HG03039 (cell line): ENCODE measurements around the gene NFATC2IP.
"Not testable (repeated sequence)": the region's sequence is repeated elsewhere in the genome, so short reads cannot be mapped to it uniquely, and the experiment has no call there.

Source experiments
- ATAC-seq: cut with Tn5 transposase; IDR thresholded peaks from one replicate; pipeline ENCODE4 v1.9.1; 2021; ENCODE audit warnings: mild to moderate bottlenecking, moderate library complexity; ENCODE audit not compliant: unreplicated experiment

NFATC2IP gene

GRCh38 chr16:28925386-28926228, 25.1 kb upstream of the NFATC2IP start:
- ATAC-seq: peak; percentile 24

GRCh38 chr16:28926284-28926683, 24.5 kb upstream of the NFATC2IP start:
- ATAC-seq: not testable (repeated sequence)

- ATAC-seq: no peak
Observed at GRCh38 chr16:28927815-28928214, 22.9 kb upstream of the NFATC2IP start.

- ATAC-seq: no peak
Observed at GRCh38 chr16:28930203-28930602, 20.5 kb upstream of the NFATC2IP start.

GRCh38 chr16:28930652-28931051, 20.1 kb upstream of the NFATC2IP start:
- no peak for ATAC-seq

- ATAC-seq: no peak
Observed at GRCh38 chr16:28931801-28932225, 18.9 kb upstream of the NFATC2IP start, which contains the start of gene CD19. CD19 (plus strand) TSS chr16:28931971; CDS start chr16:28932001, 30 bp downstream.

- no peak for ATAC-seq
Observed at GRCh38 chr16:28932339-28933141, 18.2 kb upstream of the NFATC2IP start.

- ATAC-seq: no peak
Observed at GRCh38 chr16:28933171-28933570, 17.6 kb upstream of the NFATC2IP start.

GRCh38 chr16:28935346-28935745, 15.4 kb upstream of the NFATC2IP start:
- ATAC-seq: no peak

- peak; percentile 57 for ATAC-seq
Observed at GRCh38 chr16:28935924-28936783, 14.6 kb upstream of the NFATC2IP start.

- no peak for ATAC-seq
Observed at GRCh38 chr16:28936784-28937155, 14.0 kb upstream of the NFATC2IP start.

- ATAC-seq: no peak
Observed at GRCh38 chr16:28937222-28937876, 13.4 kb upstream of the NFATC2IP start.

- ATAC-seq: no peak
Observed at GRCh38 chr16:28938721-28939120, 12.0 kb upstream of the NFATC2IP start.

- ATAC-seq: not testable (repeated sequence)
Observed at GRCh38 chr16:28939825-28940224, 10.9 kb upstream of the NFATC2IP start.

- no peak for ATAC-seq
Observed at GRCh38 chr16:28943281-28943680, 7.5 kb upstream of the NFATC2IP start.

- no peak for ATAC-seq
Observed at GRCh38 chr16:28946681-28947080, 4.1 kb upstream of the NFATC2IP start.

- peak; percentile 5 for ATAC-seq
Observed at GRCh38 chr16:28951410-28951943, 740 bp downstream of the NFATC2IP start.

- ATAC-seq: no peak
Observed at GRCh38 chr16:28958216-28958615, 7.5 kb downstream of the NFATC2IP start.

- no peak for ATAC-seq
Observed at GRCh38 chr16:28958836-28959235, 8.1 kb downstream of the NFATC2IP start.

GRCh38 chr16:28964072-28964471, 13.3 kb downstream of the NFATC2IP start:
- ATAC-seq: no peak
